Stimulated activated CD4-positive, alpha-beta T cell treated with anti-CD3 and anti-CD28 coated beads, Interleukin-15, amount 100 ng/mL, for 24 hours (primary cell): ENCODE data around the gene NUMBL.
"Not testable (repeated sequence)": the region's sequence is repeated elsewhere in the genome, so short reads cannot be mapped to it uniquely, and the experiment has no call there.

ENCODE experiments used
- DNase-seq: peaks from one replicate; pipeline ENCODE4 v3.0.0-alpha.2; 2020

NUMBL gene

GRCh38 chr19:40661616-40662015 lies 28.8 kb downstream of the NUMBL start:
- no peak for DNase-seq

DNA sequence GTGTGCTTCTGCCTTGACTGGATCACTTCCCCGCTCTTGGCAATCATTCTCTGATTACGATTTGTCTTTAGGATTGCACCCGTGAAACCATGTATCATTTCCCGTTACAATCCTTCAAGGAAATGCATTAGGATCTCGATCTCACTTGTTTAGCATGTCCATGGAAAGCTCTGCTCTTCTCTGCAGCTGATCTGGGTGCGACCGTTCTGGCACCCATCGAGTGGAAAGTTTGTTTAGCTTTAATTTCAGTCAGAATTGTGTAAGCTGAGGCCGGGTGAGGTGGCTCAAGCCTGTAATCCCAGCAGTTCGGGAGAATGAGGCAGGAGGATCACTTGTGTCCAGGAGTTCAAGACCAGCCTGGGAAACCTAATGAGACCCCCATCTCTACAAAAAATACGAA lies 30.9 kb downstream of the NUMBL start:
- DNase-seq, result no peak

DNA sequence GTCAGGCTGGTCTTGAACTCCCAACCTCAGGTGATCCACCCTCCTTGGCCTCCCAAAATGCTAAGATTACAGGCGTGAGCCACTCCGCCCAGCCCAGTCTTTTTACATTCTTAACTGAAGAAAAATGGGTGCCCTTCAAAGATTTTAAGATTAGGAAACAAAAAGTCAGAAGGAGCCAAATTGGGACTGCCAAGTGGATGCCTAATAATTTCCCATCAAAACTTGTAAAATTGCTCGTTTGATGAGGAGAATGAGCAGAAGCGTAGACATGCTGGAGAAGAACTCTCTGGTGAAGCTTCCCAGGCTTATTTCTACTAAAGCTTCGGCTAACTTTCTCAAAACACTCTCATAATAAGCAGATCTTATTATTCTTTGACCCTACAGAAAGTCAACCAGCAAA lies 31.3 kb downstream of the NUMBL start:
- DNase-seq, result no peak

- no peak for DNase-seq
Measured at GRCh38 chr19:40658031-40658430, 32.4 kb downstream of the NUMBL start.

GRCh38 chr19:40655684-40656083 lies 34.8 kb downstream of the NUMBL start:
- not testable (repeated sequence) for DNase-seq

DNA sequence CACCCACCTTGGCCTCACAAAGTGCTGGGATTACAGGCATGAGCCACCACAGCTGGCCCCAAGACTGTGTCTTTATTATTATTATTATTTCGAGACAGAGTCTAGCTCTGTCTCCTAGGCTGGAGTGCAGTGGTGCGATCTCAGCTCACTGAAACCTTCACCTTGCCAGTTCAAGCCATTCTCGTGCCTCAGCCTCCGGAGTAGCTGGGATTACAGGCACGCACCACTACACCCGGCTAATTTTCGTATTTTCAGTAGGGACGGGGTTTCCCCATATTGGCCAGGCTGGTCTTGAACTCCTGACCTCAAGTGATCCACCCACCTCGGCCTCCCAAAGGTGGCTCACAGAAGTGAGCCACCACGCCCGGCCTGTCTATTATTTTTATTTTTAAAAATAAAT lies 38.1 kb downstream of the NUMBL start:
- DNase-seq, result not testable (repeated sequence)

DNA sequence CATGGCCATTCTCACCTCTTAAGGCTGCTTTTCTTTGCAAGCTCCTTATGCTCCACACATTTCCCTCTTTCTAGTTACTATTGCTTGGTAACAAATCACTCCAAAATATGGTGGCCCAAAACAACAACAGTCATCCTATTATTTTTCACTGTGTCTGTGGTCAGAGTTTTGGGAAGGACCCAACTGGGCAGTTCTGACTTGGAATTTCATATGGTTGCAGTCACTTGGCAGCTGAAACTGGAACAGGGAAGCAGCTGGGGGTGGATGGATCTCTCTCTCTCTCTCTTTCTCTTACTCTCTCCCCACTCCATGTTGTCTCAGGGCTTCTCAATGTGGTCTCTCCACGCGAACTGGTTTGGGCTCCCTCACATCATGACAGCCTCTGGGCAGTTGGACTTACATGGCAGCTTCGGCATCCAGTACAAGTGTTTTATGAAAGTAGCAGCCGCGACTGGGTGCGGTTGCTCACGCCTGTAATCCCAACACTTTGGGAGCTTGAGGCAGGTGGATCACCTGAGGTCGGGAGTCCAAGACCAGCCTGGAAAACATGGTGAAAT lies 39.6 kb downstream of the NUMBL start:
- DNase-seq, result no peak

DNA sequence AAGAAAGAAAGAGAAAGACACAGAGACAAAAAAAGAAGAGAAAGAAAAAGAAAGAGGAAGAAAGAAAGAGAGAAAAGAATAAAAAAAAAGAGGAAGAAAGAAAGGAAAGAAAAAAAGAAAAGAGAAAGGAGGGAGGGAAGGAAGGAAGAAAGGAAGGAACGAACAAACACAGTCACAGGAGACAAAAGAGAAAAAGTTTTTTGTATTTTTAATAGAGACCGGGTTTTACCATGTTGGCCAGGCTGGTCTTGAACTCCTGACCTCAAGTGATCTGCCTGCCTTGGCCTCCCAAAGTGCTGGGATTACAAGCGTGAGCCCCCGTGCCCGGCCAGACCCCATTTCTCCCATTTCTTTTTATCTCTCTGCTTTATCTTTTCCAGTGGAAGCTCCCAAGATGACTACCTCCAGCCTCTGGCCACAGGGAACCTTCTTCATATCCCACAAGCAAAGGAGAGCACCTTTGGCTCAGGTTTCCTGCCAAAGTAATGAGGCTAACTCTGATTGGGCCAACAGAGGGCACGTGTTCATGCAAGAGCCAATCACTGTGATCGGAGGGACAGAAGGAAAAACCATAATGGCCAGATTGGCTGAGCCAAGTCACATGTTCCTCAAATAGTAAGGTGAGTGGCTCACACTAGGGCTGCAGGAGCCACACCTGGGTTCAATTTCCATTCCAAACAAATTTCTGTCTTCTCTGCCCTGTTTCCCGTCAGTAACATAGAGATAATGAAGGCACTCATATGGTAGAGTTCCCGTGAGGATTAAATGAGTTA lies 40.4 kb downstream of the NUMBL start:
- not testable (repeated sequence) for DNase-seq

GRCh38 chr19:40646743-40647254 lies 43.7 kb downstream of the NUMBL start:
- DNase-seq, result no peak

- no peak for DNase-seq
Measured at GRCh38 chr19:40642757-40643305, 47.6 kb downstream of the NUMBL start.

- no peak for DNase-seq
Measured at GRCh38 chr19:40642051-40642706, 48.3 kb downstream of the NUMBL start.

- no peak for DNase-seq
Measured at GRCh38 chr19:40641281-40641680, 49.2 kb downstream of the NUMBL start.

DNA sequence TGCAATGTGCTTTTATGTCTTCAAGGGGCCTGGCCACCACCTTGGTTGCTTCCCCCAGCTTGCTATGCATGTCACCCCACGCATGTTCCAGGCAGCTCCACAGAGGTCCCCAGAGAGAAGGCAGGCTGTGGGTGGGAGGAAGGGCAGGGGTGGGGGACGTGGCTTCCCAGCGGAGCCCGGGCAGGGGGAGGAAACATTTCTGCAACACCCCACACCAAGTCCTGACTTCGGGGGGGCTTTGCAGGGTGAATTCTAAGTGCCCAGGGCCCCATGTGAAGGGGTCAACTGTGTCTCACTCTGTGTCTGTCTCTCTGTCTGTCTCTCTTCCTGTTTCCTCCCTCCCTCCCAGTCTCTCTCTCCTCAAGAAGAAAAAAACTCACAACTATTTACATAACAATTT lies 49.7 kb downstream of the NUMBL start:
- no peak for DNase-seq

GRCh38 chr19:40639638-40639982 lies 50.8 kb downstream of the NUMBL start:
- DNase-seq, result no peak

DNA sequence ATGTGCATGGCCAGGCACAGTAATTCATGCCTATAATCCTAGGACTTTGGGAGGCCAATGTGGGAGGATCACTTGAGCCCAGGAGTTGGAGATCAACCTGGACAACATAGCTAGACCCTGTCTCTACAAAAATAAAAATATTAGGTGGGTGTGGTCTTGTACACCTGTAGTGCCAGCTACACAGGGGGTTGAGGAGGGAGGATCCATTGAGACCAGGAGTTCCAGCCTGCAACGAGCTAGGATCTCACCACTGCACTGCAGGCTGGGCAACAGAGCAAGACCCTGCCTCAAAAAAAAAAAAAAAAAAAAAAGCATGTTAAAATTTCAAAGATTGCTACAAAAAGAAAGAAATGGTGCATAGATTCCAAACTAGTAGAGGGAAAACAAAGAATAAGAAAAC lies 52.1 kb downstream of the NUMBL start:
- DNase-seq, result no peak

GRCh38 chr19:40633207-40633606 lies 57.2 kb downstream of the NUMBL start:
- DNase-seq, result no peak

DNA sequence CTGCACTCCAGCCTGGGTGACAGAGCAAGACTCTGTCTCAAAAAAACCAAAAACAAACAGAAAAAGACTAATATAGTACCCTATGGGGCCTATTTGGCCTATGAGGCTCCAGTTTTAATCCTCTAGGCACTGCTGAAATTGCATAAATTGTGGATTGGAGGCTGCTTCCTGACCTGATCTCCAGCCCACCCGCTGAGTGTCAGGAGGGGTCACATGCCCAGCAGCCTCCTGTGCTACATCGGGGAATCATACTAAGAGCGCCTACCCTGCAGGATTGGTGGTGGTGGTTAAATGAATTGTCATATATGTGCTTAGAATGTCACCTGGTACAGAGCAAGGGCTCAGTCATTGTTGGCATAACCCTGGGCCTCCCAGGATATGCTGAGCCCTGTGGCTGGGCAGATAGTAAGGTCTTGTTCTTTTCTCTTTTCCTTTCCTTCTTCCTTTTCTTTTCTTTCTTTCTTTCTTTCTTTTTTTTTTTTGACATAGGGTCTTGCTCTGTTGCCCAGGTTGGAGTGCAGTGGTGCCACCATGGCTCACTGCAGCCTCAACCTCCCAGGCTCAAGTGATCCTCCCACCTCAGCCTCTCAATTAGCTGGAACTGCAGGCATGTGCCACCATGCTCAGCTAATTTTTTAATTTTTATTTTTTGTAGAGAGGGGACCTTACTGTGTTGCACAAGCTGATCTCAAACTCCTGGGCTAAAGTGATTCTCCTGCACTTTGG lies 58.0 kb downstream of the NUMBL start:
- no peak for DNase-seq

DNA sequence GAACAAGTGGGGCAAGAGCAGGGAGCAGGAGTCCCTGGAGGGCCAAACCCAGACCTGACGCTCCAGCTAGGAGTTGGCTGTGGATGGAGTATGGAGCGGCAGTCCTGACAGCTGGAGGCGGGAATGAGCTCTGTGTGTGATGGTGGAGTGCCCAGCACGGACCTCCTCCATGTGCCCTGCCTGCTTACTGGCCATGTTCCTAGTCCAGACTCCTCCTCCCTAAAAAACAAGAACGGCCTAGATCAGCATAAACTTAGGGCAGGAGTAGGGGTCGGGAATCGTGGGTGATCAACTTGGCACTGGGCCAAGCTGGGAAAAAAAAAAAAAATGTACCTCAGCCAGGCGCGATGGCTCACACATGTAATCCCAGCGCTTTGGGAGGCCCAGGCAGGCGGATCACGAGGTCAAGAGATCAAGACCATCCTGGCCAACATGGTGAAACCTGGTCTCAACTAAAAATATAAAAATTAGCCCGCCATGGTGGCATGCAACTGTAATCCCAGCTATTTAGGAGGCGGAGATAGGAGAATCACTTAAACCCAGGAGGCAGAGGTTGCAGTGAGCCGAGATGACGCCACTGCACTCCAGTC lies 59.8 kb downstream of the NUMBL start:
- DNase-seq, result no peak

- no peak for DNase-seq
Measured at GRCh38 chr19:40629346-40629745, 61.1 kb downstream of the NUMBL start.

DNA sequence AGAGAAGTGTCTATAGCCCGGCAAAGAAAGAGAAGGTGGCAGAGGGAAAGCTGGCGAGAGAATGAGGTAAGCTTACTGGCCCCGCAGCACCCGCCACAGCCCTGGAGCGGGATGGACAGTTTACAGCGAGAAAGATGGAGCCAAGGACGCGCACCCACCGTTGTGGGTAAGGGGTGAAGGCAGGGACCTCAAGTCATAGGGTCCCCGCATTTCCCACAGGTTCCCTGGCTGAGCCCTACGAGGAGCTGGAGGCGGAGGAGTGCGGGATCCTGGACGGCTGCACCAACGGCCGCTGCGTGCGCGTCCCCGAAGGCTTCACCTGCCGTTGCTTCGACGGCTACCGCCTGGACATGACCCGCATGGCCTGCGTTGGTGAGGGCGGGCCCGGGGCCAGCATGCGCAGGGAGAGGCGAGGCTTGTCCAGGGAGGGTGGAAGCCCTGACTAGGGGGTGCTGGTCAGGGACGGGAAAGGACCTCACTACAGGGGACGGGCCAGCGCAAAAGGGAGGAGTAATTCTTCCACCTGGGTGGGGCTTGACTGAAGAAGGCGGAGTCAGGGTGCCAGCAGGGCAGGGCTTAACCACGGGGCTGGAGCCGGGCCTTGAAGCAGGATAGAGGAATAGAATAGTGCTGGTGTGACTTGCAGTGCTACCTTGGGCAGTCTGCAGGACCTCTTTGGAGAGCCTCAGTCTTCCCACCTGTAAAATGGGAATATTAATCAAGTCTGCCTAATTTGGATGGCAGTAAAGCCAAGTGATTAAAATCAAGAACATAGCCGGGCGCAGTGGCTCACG lies 62.8 kb downstream of the NUMBL start:
- DNase-seq, result no peak

DNA sequence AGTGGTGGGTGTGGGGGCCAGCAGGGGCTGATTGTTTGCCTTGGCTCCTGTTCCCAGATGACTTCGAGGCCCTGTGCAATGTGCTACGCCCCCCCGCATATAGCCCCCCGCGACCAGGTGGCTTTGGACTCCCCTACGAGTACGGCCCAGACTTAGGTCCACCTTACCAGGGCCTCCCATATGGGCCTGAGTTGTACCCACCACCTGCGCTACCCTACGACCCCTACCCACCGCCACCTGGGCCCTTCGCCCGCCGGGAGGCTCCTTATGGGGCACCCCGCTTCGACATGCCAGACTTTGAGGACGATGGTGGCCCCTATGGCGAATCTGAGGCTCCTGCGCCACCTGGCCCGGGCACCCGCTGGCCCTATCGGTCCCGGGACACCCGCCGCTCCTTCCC lies 63.5 kb downstream of the NUMBL start:
- DNase-seq, result no peak
